HG02840 (cell line): ENCODE measurements around the gene RYR2.

Experiments used
- ATAC-seq: cut with Tn5 transposase; IDR thresholded peaks from one replicate; pipeline ENCODE4 v1.9.1; 2021; ENCODE audit warnings: mild to moderate bottlenecking, moderate library complexity, moderate number of reproducible peaks; ENCODE audit not compliant: unreplicated experiment, low FRiP score

Gene RYR2

GRCh38 chr1:237687804-237688203 lies 645.8 kb downstream of the RYR2 start:
- ATAC-seq, result no peak

GRCh38 chr1:237690656-237691055 lies 648.7 kb downstream of the RYR2 start:
- ATAC-seq, result no peak

DNA sequence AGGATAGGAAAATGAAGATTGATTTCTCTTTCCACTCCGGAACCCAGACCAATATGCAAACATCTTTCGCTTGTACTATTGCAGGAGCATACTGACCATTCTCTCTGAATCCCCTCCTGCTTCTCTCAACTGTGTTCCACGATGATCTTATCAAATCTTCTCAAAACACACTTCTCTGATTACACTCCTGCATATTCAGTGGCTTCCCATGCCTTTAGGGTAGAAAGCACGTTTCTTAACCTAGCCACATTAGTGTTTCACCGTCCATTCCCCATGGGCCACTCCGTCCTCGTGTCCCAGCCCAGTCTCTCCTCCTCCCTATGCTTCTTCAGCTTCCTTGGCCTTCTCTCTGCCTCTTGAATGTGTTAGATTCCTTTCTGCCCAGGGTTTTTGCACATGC lies 650.3 kb downstream of the RYR2 start:
- no peak for ATAC-seq

- no peak for ATAC-seq
Measured at GRCh38 chr1:237695878-237696277, 653.9 kb downstream of the RYR2 start.

GRCh38 chr1:237700181-237700580 lies 658.2 kb downstream of the RYR2 start:
- no peak for ATAC-seq

DNA sequence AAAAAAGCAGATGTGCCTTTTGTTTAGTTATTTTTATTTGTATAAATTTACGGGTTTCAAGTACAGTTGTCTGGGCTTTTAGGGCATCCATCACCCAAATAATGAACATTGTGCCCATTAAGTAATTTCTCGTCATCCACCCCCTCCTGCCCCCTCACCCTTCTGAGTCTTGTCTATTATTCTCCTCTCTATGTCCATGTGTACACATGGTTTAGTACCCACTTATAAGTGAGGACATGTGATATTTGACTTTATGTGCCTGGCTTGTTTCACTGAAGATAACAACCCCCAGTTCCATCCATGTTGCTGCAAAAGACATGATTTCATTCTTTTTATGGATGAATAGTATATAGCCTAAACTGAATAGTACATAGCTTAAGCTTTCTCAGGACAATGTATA lies 659.5 kb downstream of the RYR2 start:
- no peak for ATAC-seq

DNA sequence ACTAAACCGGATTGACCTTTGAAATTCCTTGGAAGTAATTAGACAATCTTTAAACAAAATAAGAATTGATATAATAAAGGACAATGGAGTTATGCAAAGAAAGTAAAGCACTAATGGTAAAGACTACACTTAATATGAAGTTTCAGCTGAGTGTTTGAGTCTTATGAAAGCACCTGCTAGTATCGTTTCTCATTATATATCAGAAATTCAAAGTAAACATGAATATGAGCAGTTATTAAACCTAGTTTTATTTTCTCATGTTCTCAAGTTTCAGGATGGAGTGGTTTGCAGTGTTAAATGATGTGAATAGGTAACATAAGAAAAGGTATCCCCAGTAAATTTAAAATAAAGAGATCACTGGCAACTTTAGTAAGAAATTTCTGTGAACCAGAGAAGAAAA lies 660.2 kb downstream of the RYR2 start:
- ATAC-seq, result no peak

DNA sequence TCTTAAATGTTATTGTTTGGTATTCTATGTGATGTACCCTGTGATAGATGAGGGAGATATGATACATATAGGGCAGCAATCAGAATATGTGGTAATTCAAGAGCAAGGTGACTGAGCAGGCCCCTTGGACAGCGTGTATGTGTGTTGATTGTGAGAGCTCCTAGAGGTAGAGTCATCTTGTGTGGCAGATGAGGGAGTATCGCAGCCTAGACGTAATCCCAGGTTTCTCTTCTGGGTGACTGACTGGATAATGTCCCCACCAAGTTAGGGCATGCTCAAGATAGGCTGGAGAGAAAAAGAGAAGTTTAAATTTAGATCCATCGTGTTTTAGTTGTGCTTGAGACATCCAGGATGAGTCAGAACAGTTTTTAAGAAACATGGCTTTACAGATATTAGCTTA lies 663.5 kb downstream of the RYR2 start:
- ATAC-seq, result no peak

DNA sequence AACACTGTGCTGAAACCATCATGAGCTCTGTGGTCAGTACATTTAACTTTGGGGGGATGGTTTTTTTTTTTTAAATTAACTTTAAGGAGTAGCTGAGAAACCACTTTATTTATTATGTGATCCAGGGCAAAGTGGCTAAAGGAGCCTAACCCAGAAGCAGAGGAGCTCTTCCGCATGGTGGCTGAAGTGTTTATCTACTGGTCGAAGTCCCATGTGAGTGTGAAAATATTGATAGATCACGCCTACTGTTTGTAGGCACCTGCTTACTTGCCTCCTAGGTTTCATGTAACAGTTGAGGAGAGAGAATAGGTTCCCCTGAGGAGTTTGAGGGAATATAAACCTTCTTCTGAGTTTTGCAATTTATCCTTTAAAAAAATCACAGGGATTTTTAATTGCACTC lies 667.4 kb downstream of the RYR2 start:
- no peak for ATAC-seq

GRCh38 chr1:237711281-237711680 lies 669.3 kb downstream of the RYR2 start:
- ATAC-seq, result no peak

DNA sequence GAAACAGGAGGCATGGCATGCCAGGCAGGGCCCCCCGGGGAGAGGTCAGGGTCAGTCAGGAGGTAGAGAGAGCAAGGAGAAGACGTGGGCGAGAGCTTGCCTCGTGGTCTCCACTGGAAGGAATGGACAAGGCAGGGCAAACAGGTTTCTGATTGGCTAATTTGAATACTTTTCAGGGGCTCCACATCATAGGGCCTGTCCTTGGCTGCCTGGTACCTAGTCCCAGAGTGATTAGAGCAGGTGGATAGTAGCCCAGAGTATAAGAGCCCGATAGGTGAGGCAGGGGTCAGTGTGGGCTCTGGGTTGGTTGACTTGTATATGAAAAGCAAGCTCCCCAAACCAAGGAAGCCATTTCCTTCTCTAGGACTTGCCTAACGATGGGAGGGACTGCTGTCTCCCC lies 670.1 kb downstream of the RYR2 start:
- no peak for ATAC-seq

- ATAC-seq, result no peak
Measured at GRCh38 chr1:237712586-237713157, 670.7 kb downstream of the RYR2 start.

GRCh38 chr1:237713916-237714315 lies 671.9 kb downstream of the RYR2 start:
- ATAC-seq, result no peak

GRCh38 chr1:237717106-237717505 lies 675.1 kb downstream of the RYR2 start:
- ATAC-seq, result no peak

- no peak for ATAC-seq
Measured at GRCh38 chr1:237730826-237731350, 688.9 kb downstream of the RYR2 start.

DNA sequence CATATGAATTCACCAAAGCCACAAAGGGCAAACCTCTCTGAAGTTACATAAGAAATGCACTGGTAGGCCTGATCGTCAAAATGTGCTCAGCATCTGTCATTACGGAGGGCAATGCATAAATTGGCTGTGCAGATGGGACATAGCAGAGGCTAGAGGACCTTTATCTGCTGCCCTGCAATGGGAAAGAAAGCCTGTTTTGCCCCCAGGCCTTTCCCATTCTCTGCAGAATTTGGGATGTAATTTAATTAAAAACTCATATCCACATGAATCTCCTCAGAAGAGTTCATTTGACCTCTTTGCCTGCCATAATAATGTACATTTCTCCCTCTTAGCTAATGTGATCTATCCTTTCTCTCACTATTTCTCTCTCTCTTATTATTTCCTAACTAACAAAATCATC lies 690.7 kb downstream of the RYR2 start:
- no peak for ATAC-seq

DNA sequence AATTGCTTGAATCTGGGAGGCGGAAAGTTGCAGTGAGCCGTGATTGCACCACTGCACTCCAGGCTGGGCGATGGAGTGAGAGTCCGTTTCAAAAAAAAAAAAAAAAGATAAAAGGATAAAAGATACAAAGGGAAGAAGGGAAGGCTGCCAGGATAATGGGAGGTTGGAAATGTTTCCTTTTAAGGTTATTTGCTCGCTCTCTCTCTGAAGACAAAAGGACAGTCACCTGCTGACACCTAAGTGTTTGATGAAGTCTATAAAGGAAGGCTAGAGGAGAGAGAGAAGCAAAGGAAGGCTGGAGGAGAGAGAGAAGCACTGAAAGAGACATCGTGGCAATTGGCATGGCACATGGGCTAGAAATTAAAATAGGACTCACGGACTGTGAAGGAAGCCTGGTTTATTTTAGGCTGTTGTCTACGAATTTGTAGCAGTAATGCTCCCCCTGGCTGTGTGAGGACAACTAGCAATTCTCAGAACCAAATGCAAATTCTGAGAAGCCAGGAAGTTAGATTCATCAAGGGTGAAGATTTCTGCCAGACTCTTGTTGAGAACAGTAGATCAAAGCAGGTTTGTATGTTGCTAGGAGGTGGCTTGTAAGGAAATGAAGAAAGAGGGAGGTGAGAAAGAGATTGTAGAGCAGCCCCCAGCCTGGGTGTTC lies 694.5 kb downstream of the RYR2 start:
- ATAC-seq, result no peak

GRCh38 chr1:237737448-237737847 lies 695.5 kb downstream of the RYR2 start:
- ATAC-seq, result no peak

DNA sequence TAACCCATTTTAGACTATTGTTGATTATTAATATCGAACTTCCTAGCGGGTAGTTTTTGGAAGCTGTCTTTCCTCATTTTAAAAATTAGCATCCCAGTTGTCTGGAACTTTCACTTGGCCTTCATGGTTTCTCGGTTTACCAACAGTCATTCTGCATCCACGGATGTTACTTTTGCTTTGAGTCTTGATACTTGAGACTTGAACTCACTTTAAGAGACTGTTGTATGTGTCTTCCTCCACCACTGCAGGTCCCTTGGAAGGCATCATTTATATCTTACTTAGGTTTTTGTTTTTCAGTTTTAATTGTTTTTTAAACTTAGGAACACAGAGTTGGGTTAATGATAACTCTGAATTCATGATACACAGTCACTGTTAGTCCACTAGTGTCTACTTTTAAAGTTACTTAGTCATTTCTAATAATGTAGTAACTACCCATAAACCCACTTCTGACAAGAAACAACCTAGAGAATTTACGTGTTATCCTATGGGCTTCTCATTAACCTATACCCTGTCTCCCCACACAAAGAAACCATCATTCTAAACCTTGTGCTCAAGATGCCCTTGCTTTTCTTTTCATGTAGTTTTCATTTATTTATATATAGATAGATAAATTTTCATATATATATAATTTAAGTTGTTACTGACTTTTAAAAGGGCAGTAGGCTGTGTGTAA lies 696.1 kb downstream of the RYR2 start:
- ATAC-seq, result no peak

GRCh38 chr1:237740846-237741245 lies 698.9 kb downstream of the RYR2 start:
- ATAC-seq, result no peak

DNA sequence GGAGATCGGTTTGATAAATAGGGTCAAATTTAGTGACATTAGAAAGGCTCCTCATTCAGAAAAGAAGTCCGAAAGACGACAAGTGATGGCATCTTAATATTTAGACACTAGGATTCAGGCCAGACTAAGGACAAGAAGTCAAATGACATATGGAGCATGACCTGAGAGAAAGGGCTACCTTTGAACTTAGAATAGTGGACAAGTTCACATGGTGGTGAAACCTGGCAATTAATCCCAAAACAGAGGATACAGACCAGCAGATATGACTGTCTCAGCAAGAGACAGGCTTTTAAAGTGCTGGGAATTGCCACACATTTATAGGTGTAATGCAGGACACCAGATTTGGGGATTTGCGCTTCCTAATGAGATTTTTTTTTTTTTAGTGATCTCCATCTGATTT lies 703.6 kb downstream of the RYR2 start:
- ATAC-seq, result no peak
